Measurements from ENCODE around the gene TOR3A. TPM values are rescaled to one million over a fixed set of nuclear protein-coding genes. Genes with fewer than 3 reads are reported as not detected.
A peak's percentile ranks its signal among the peaks of the same experiment; 100 is the strongest.

TOR3A gene
- total and polyA plus RNA-seq, 2 donors (not counting 3 experiments of a cell fraction or from before 2014, with no cell fraction given), result 14.9 to 16.7 TPM

- Histone ChIP-seq H3K4me3 (replicated peaks in 1 of 3; ENCODE audit: insufficient read depth in 1 of 3, low read depth in 1 of 3, low read length in 3 of 3) (no peak overlapping the region), H3K4me2 (ENCODE audit: insufficient read depth, low read length) (peak overlapping the region; percentile 12), H3K27ac (ENCODE audit: insufficient read depth, low read depth, low read length) (peak overlapping the region; percentile 85), H3K4me1 (ENCODE audit: control insufficient read depth, extremely low read depth, insufficient read depth, low read length) (peaks cover 60% of the 10 kb centered on the region), H3K9me3 (replicated peaks; ENCODE audit: control insufficient read depth, insufficient read depth, low read length) (no peaks in the 10 kb centered on the region), H3K79me2 (ENCODE audit: control insufficient read depth, insufficient read depth, low read length) (peaks cover 92% of the 10 kb centered on the region), H2AFZ (ENCODE audit: low read depth, low read length) (no peak overlapping the region), H4K20me1 (replicated peaks; ENCODE audit: control insufficient read depth, extremely low read depth, insufficient read depth, low read length) (peaks cover 21% of the 10 kb centered on the region), H3K9me1 (replicated peaks; ENCODE audit: control insufficient read depth, extremely low read depth, insufficient read depth, low read length) (no peaks in the 10 kb centered on the region), H3K9ac (replicated peaks; ENCODE audit: extremely low read depth, insufficient read depth, low read length) (peak overlapping the region; percentile 35), H3K36me3 (ENCODE audit: control insufficient read depth in 2 of 2, extremely low read depth in 1 of 2, insufficient read depth in 2 of 2, low read length in 2 of 2) (peaks cover 12 to 35% of the 10 kb centered on the region in 2 experiments), H3K27me3 (ENCODE audit: control insufficient read depth in 2 of 2, insufficient read depth in 2 of 2, low read length in 2 of 2) (no peaks in the 10 kb centered on the region)
- dilution Hi-C loops (cut with MboI; ENCODE audit: extremely low pct_ligation_motif_present, low sequenced_read_pairs) (no loop called here), intact Hi-C loops (cut with micrococcal nuclease) (no loop called here)
- DNase-seq (ENCODE audit: low read depth, low spot score) (no peak), FAIRE-seq (no peak)
- TSS peak; percentile 1 for BruUV-seq (replicated peaks)
- CTCF ChIA-PET, result interaction anchor here (0.9 to 1.5 kb wide), 2 partner anchors 13 to 66 kb away, joined by 3 to 4 read pairs; no protein-coding TSS in a partner anchor
- TF ChIP-seq POLR2AphosphoS5 (IDR thresholded peaks at IDR 0.05; ENCODE audit: insufficient read depth, low read depth, low read length) (no peak), GATA2 (IDR thresholded peaks at IDR 0.05; ENCODE audit: insufficient read depth, insufficient read length, low read depth, low read length) (no peak), CTCF (IDR thresholded peaks at IDR 0.05; ENCODE audit: extremely low read depth in 1 of 2, insufficient read depth in 1 of 2, low read depth in 1 of 2, low read length in 2 of 2) (no peak), MYC (IDR thresholded peaks at IDR 0.05; ENCODE audit: low read depth, low read length) (no peak), MAX (IDR thresholded peaks at IDR 0.05; ENCODE audit: insufficient read depth, insufficient read length) (no peak), POLR2A (IDR thresholded peaks at IDR 0.05; ENCODE audit: low read depth, low read length) (no peak), FOS (IDR thresholded peaks at IDR 0.05; ENCODE audit: borderline replicate concordance, insufficient read depth, low read length) (no peak), JUN (IDR thresholded peaks at IDR 0.05; ENCODE audit: borderline replicate concordance, insufficient read depth, insufficient read length, low read depth) (no peak), EZH2 (IDR thresholded peaks at IDR 0.05; ENCODE audit: borderline replicate concordance, low read depth, low read length, severe bottlenecking) (no peak)
- POLR2A ChIA-PET, result interaction anchor here (0.9 to 1.0 kb wide), 2 partner anchors 11 to 13 kb away, joined by 3 read pairs; no protein-coding TSS in a partner anchor
Observed at GRCh38 chr1:179128520-179128919, 46.6 kb downstream of the TOR3A start.
